HEK293T (cell line): ENCODE data around the gene MCF2L.

Experiments used
- CTCF ChIA-PET: fragments of 350-600 bp; formaldehyde crosslinking; extraction: SDS; loops from one replicate; lab custom pipeline; 2021; ENCODE audit warnings: antibody characterized with exemption, inconsistent platforms; lab: Yijun Ruan, JAX
- POLR2A ChIA-PET: fragments of 350-600 bp; formaldehyde crosslinking; extraction: SDS; loops from one replicate; lab custom pipeline; 2020; ENCODE audit warnings: antibody characterized with exemption, inconsistent platforms; lab: Yijun Ruan, JAX
- DNase-seq: peaks from one replicate; pipeline ENCODE4 v3.0.0; 2012; ENCODE audit warnings: mixed read lengths; ENCODE audit errors: extremely low spot score
- ARNT ChIP-seq: fragments of 450-650 bp; IDR thresholded peaks from 2 replicates; pipeline ENCODE4 v1.6.1; 2017; ENCODE audit warnings: mild to moderate bottlenecking
- BHLHE40 ChIP-seq: fragments of 450-650 bp; IDR thresholded peaks from 2 replicates; pipeline ENCODE4 v1.6.1; 2016; ENCODE audit warnings: mild to moderate bottlenecking, moderate library complexity, borderline replicate concordance
- CTBP1 ChIP-seq: fragments of 450-650 bp; IDR thresholded peaks from 2 replicates; pipeline ENCODE4 v1.6.1; 2016; ENCODE audit warnings: borderline replicate concordance
- ELF4 ChIP-seq: fragments of 450-650 bp; IDR thresholded peaks from 2 replicates; pipeline ENCODE4 v1.6.1; 2017; ENCODE audit warnings: antibody characterized with exemption
- FOXA1 ChIP-seq: fragments of 450-650 bp; IDR thresholded peaks from 2 replicates; pipeline ENCODE4 v1.6.1; 2016; ENCODE audit warnings: mild to moderate bottlenecking
- FOXK2 ChIP-seq: fragments of 450-650 bp; IDR thresholded peaks from 2 replicates; pipeline ENCODE4 v1.6.1; 2016; ENCODE audit warnings: mild to moderate bottlenecking
- FOXM1 ChIP-seq: fragments of 450-650 bp; IDR thresholded peaks from 2 replicates; pipeline ENCODE4 v1.6.1; 2017; ENCODE audit warnings: mild to moderate bottlenecking, borderline replicate concordance
- HDGF ChIP-seq: fragments of 450-650 bp; IDR thresholded peaks from 2 replicates; pipeline ENCODE4 v1.6.1; 2017; ENCODE audit warnings: antibody characterized with exemption, borderline replicate concordance
- L3MBTL2 ChIP-seq: fragments of 450-650 bp; conservative IDR thresholded peaks from 2 replicates; pipeline ENCODE4 v1.6.1; 2016; ENCODE audit warnings: mild to moderate bottlenecking
- LEF1 ChIP-seq: fragments of 450-650 bp; IDR thresholded peaks from 2 replicates; pipeline ENCODE4 v1.6.1; 2017; ENCODE audit warnings: mild to moderate bottlenecking, borderline replicate concordance
- NFRKB ChIP-seq: fragments of 450-650 bp; IDR thresholded peaks from 2 replicates; pipeline ENCODE4 v1.6.1; 2016; ENCODE audit warnings: mild to moderate bottlenecking, moderate library complexity
- PKNOX1 ChIP-seq: fragments of 450-650 bp; IDR thresholded peaks from 2 replicates; pipeline ENCODE4 v1.6.1; 2016
- SP1 ChIP-seq: fragments of 450-650 bp; IDR thresholded peaks from 2 replicates; pipeline ENCODE4 v1.6.1; 2017
- SUZ12 ChIP-seq: fragments of 450-650 bp; IDR thresholded peaks from 2 replicates; pipeline ENCODE4 v1.6.1; 2016; ENCODE audit warnings: mild to moderate bottlenecking
- TARDBP ChIP-seq: fragments of 450-650 bp; IDR thresholded peaks from 2 replicates; pipeline ENCODE4 v1.6.1; 2016
- ZNF384 ChIP-seq: fragments of 450-650 bp; IDR thresholded peaks from 2 replicates; pipeline ENCODE4 v1.6.1; 2016

Gene MCF2L

GRCh38 chr13:113042456-113042855, 73.4 kb downstream of the MCF2L start:
- TF ChIP-seq ARNT (no peak), ELF4 (no peak), SP1 (no peak), PKNOX1 (no peak), CTBP1 (no peak), LEF1 (no peak), HDGF (no peak), TARDBP (no peak), BHLHE40 (no peak), NFRKB (no peak), FOXA1 (no peak), L3MBTL2 (no peak), SUZ12 (no peak), FOXM1 (no peak), ZNF384 (no peak), FOXK2 (no peak)
- ChIA-PET CTCF (interaction anchor here (1.1 kb wide), 1 partner anchor 9 kb away, joined by 3 read pairs; no protein-coding TSS in a partner anchor), POLR2A (no interaction called here)
- no peak for DNase-seq

- TF ChIP-seq L3MBTL2 (no peak), FOXM1 (no peak), HDGF (no peak), CTBP1 (no peak), BHLHE40 (no peak), LEF1 (no peak)
- POLR2A ChIA-PET, result interaction anchor here (1.1 kb wide), 1 partner anchor 23 kb away, joined by 3 read pairs; no protein-coding TSS in a partner anchor
Measured at GRCh38 chr13:113043001-113043630, 74.1 kb downstream of the MCF2L start.

GRCh38 chr13:113043931-113044330, 74.9 kb downstream of the MCF2L start:
- POLR2A ChIA-PET, result interaction anchor here (1.1 kb wide), 1 partner anchor 22 kb away, joined by 3 read pairs; no protein-coding TSS in a partner anchor
- no peak for TF ChIP-seq ZNF384
- no peak for TF ChIP-seq L3MBTL2
- TF ChIP-seq BHLHE40, result no peak
- TF ChIP-seq SP1, result no peak
- TF ChIP-seq CTBP1, result no peak
- no peak for DNase-seq
- CTCF ChIA-PET, result interaction anchor here (1.6 kb wide), 1 partner anchor 14 kb away, joined by 7 read pairs; no protein-coding TSS in a partner anchor

More at GRCh38 chr13:113043001-113043630, 74.1 kb downstream of the MCF2L start:
- no peak for DNase-seq
- CTCF ChIA-PET, result interaction anchor here (1.1 to 1.6 kb wide), 2 partner anchors 8 to 13 kb away, joined by 3 to 7 read pairs; no protein-coding TSS in a partner anchor

DNA sequence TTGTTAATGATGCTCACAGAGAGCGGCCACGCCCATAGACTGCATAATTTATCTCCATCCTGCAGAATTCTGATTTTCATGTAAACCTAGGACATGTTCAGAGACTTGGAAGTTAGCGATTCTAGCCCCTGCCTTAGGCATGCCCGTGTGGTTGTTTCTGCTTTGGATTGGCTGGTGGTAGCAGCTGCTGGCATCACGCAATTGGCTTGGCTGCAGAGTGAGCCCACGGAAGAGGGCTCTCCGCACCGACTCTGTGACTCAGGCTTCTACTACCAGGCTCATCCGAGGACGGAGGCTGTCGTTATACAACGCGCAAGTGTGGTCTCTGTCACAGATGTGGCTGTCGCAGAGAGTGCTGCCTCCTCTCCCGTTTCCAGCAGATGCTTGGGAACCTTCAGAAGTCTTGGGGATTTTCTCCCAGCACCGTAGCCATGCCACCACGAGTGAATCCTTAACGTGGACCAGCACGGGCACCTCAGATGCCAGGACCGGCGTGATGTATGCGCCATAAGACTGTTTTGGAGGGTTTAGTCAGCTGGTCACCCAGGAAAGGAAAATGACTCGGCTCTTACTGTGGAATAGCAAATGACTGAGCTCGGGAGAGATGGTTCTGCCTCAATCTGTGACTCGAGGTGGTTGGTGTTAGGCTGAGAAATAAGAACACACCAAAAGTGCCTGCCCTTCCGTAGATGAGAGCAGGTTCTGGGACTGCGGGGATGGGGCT, 75.5 kb downstream of the MCF2L start:
- no peak for TF ChIP-seq ELF4
- TF ChIP-seq ARNT, result no peak
- TF ChIP-seq PKNOX1, result no peak
- ChIA-PET POLR2A (interaction anchor here (1.1 kb wide), 1 partner anchor 21 kb away, joined by 3 read pairs; no protein-coding TSS in a partner anchor), CTCF (interaction anchor here (1.6 kb wide), 1 partner anchor 15 kb away, joined by 7 read pairs; no protein-coding TSS in a partner anchor)
- no peak for DNase-seq

GRCh38 chr13:113045251-113046127, 76.5 kb downstream of the MCF2L start:
- ChIA-PET POLR2A (no interaction called here), CTCF (no interaction called here)
- TF ChIP-seq ARNT (no peak), BHLHE40 (no peak), TARDBP (no peak), ELF4 (no peak), FOXK2 (no peak), ZNF384 (no peak), CTBP1 (no peak), FOXM1 (no peak), HDGF (no peak), SP1 (no peak), LEF1 (no peak), L3MBTL2 (no peak)
- no peak for DNase-seq

GRCh38 chr13:113046128-113046882, 77.3 kb downstream of the MCF2L start:
- DNase-seq, result no peak
- POLR2A ChIA-PET, result no interaction called here
- TF ChIP-seq SP1, result no peak
- no peak for TF ChIP-seq TARDBP
- TF ChIP-seq ZNF384, result no peak
- TF ChIP-seq L3MBTL2, result no peak
- TF ChIP-seq FOXA1, result no peak
- CTCF ChIA-PET, result no interaction called here
